ENCODE measurements around the gene MARCHF6.
"Not testable (repeated sequence)": the region's sequence is repeated elsewhere in the genome, so short reads cannot be mapped to it uniquely, and the experiment has no call there.

Gene MARCHF6

GRCh38 chr5:10339058-10339811 lies 14.3 kb upstream of the MARCHF6 start:
- peaks cover 26% of the 10 kb centered on the region for H3K4me1 Mint-ChIP-seq
- peaks cover 34% of the 10 kb centered on the region for H3K27me3 Mint-ChIP-seq (ENCODE audit: low read depth, poor library complexity)
- no peak overlapping the region for H3K27ac Mint-ChIP-seq
- no peak overlapping the region for H3K4me3 Mint-ChIP-seq
- DNase-seq, result no peak
- peaks cover 3% of the 10 kb centered on the region for H3K9me3 Mint-ChIP-seq
- peaks cover 4% of the 10 kb centered on the region for H3K36me3 Mint-ChIP-seq (ENCODE audit: low read depth)
- no peak for TF ChIP-seq CTCF (IDR thresholded peaks at IDR 0.05)

GRCh38 chr5:10339958-10340357 lies 13.5 kb upstream of the MARCHF6 start:
- Mint-ChIP-seq H3K27ac (no peak overlapping the region), H3K4me1 (peaks cover 20% of the 10 kb centered on the region), H3K9me3 (no peaks in the 10 kb centered on the region), H3K36me3 (ENCODE audit: low read depth) (peaks cover 4% of the 10 kb centered on the region), H3K27me3 (ENCODE audit: low read depth, poor library complexity) (peaks cover 27% of the 10 kb centered on the region), H3K4me3 (no peak overlapping the region)
- DNase-seq, result no peak
- TF ChIP-seq CTCF (IDR thresholded peaks at IDR 0.05), result no peak

- peaks cover 3% of the 10 kb centered on the region for H3K27me3 Mint-ChIP-seq (ENCODE audit: low read depth, poor library complexity)
- H3K4me1 Mint-ChIP-seq, result peaks cover 16% of the 10 kb centered on the region
- TF ChIP-seq CTCF (IDR thresholded peaks at IDR 0.05), result no peak
- H3K4me3 Mint-ChIP-seq, result no peak overlapping the region
- H3K36me3 Mint-ChIP-seq (ENCODE audit: low read depth), result peaks cover 4% of the 10 kb centered on the region
- no peak for DNase-seq
- H3K9me3 Mint-ChIP-seq, result no peaks in the 10 kb centered on the region
- no peak overlapping the region for H3K27ac Mint-ChIP-seq
These were observed 10.0 kb upstream of the MARCHF6 start for GRCh38 chr5:10343486-10343885.

GRCh38 chr5:10344461-10345106 lies 8.9 kb upstream of the MARCHF6 start:
- H3K4me3 Mint-ChIP-seq; H3K27ac Mint-ChIP-seq; H3K36me3 Mint-ChIP-seq (ENCODE audit: low read depth); DNase-seq; H3K27me3 Mint-ChIP-seq (ENCODE audit: low read depth, poor library complexity); H3K4me1 Mint-ChIP-seq; H3K9me3 Mint-ChIP-seq: not testable (repeated sequence)

GRCh38 chr5:10348258-10348657 lies 5.2 kb upstream of the MARCHF6 start:
- Mint-ChIP-seq H3K4me3 (no peak overlapping the region), H3K27me3 (ENCODE audit: low read depth, poor library complexity) (peaks cover 2% of the 10 kb centered on the region), H3K36me3 (ENCODE audit: low read depth) (peaks cover under 1% of the 10 kb centered on the region), H3K9me3 (no peaks in the 10 kb centered on the region), H3K4me1 (peaks cover 21% of the 10 kb centered on the region), H3K27ac (peak overlapping the region; percentile 45)
- TF ChIP-seq CTCF (IDR thresholded peaks at IDR 0.05), result no peak
- no peak for DNase-seq

GRCh38 chr5:10351199-10351905 lies 2.1 kb upstream of the MARCHF6 start:
- Mint-ChIP-seq H3K4me1 (peaks cover 39% of the 10 kb centered on the region), H3K4me3 (peak overlapping the region; percentile 78), H3K27me3 (ENCODE audit: low read depth, poor library complexity) (peaks cover 2% of the 10 kb centered on the region), H3K9me3 (no peaks in the 10 kb centered on the region), H3K36me3 (ENCODE audit: low read depth) (peaks cover 5% of the 10 kb centered on the region), H3K27ac (no peak overlapping the region)
- no peak for TF ChIP-seq CTCF (IDR thresholded peaks at IDR 0.05)
- no peak for DNase-seq

Data from nephron progenitor cell (in vitro differentiated cells).